Islet of Langerhans (tissue), 1 donor: Measurements from ENCODE around the gene SSBP2.
A peak's percentile ranks its signal among the peaks of the same experiment; 100 is the strongest.
"Not testable (repeated sequence)": the region's sequence is repeated elsewhere in the genome, so short reads cannot be mapped to it uniquely, and the experiment has no call there.

ENCODE experiments used
- FAIRE-seq: peaks from one replicate; lab custom pipeline; 2011; peaks lifted over from hg19 to GRCh38; lab: Jason Lieb, UNC

SSBP2 gene

DNA sequence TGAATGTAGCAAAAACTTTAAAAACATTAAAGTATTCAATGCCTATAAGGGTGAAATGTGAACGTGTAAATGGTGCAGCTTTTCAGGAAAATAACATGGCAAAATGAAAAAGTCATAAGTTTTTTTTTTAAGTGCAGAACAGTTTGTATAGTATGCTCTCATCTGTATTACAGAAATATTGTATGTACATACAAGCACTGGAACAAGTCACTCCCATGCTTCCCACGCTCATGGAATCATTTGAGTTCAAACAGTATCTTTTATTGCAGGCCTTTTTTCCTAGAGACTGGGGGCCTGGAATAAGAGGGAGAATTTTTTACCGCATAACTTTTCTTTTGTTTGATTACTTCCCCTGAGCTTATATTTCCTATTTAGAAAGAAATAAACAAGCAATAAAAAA is 94.1 kb downstream of the SSBP2 start:
- no peak for FAIRE-seq

DNA sequence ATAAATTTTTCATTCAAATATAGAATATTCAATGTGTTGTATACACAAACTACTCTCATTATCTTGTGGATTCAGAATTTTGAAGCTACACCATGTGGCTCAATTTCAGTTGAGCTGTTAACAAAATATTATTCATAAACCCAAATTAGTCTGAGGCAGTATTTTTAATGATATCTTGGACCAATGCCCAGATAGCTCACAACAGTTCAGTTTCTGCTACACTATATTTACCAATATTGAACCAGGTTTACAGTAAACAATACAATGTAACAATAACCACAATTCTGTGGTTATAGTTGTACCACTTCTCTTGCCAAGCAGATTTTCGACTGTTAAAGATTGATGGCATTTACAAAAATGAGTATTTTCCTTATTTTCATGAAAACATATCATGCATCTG is 99.9 kb downstream of the SSBP2 start:
- no peak for FAIRE-seq

DNA sequence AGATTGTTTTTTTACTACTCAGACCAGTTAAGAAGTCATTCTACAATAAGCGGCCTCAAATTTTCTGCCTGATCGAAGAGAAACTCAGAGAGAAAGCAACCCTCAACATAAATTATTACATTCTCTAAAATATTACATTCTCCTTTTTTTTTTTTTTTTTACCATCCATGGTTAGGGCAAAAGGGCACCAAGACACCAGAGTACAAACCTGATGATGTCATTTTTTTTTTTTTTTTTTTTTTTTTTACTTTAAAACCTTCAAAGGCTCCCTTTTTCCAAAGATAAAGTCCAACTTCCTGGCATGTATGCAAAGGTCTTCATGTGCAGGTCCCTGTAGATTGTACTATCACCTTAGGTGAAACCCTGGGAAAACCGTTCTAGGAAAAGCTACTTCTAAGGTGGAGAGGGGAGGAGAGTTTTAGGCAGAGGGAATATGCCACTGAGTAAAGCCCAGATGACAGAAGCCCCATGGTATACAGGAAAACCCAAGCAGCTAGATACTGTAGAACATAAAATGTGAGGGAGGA is 104.4 kb downstream of the SSBP2 start:
- no peak for FAIRE-seq

DNA sequence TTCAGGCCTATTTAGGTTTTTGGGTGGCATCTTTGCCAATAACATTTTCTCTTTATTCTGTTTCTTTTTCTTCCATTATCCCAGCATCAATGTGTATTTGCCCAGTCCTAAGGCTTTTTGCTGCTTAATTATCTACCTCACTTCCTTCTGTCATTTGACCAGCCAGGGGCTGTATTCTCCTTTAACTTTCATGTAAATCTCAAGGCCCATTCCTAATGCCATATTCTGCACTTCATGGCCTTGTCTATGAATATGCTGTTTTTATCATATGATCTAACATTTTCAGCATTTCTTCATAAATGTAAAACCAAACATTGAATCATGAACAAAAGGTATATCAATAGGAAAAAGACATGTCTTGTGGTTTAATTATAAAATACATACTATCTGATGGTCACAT is 108.7 kb downstream of the SSBP2 start:
- FAIRE-seq: no peak

DNA sequence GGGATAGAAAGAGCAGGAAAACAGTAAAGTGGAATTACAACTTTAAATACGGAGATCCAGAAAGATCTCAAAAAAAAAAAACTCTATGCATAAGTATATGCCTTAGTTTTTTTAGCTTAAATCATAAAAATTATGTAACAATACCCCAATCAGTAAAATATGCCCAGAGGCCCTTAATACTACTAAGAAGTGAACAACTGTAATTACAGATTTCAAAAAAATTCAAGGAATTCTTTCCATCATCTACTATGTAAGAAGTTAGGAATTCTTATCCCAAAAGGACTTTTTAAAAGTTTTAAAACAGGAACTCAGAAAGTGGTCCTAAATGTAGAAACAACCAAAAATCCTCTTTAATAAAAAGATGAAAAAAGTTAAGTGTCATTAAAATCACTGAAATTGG is 111.3 kb downstream of the SSBP2 start:
- FAIRE-seq: peak; percentile 58

DNA sequence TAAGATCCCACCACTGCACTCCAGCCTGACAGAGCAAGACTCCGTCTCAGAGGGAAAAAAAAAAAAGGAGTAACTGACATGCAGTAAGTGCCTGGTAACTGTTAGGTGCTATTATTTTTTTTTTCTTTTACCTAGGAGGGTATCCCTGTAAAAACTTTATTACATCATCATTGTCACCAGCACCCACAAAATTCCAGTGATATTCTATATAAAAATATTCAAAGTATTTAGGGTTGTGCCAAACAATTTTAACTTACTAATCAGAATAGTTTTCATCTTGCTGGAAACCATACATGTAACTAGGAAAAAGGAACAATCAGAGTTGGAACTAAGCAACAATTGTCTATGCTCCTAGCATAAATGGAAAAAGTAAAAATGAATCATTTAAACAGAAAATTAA is 112.4 kb downstream of the SSBP2 start:
- FAIRE-seq: no peak

DNA sequence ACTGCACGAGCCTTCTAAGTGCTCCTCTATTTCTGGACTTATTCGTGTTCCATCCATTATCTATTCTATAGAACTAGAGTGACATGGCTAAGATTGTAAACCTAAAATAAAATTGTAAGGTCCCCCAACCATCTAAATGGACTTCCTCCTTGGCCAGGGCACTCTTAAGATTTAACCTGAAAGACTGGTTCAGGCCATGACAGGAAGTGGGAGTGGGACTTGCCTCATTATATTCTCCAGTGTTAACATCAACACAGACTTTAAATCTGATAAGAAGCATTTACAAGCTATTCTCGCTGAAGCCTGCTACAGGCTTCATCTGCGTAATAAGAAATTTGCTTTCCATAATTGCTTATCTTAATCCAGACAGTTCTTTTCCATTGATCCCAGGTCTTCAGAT is 117.0 kb downstream of the SSBP2 start:
- FAIRE-seq: no peak

DNA sequence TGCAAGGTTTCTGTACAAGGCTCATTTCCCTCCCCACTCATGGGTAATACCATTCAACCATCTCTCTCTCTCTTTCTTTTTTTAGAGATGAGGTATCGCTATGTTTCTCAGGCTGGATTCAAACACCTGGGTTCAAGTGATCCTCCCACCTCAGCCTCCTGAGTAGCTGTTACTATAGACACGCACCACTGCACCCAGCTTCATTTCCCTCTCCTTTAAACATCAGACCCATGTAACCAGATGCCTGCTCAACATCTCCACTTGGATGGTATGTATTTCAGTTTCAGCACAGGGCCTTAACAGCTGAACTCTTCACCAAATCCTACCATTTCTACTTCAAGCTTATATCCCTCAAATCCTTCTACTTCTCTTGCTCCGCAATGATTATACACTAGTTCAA is 117.4 kb downstream of the SSBP2 start:
- FAIRE-seq: no peak

DNA sequence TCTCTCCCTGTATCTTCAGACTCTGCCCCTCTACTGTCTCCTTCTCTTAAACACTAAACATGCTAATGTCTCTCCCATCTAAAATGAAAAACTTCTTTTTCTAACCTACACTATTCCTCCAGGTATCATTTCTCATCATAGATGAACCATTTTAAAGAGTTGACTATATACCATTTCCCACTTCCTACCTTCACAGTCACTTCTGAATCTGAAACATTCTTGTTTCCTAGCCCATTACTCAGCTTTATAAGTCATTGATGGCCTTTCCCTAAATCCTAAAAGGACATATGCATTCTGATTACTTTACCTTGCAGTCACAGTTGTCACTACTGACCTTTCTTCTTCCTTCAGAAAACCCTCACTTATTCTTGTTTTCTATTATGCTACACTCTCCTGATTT is 118.2 kb downstream of the SSBP2 start:
- no peak for FAIRE-seq

DNA sequence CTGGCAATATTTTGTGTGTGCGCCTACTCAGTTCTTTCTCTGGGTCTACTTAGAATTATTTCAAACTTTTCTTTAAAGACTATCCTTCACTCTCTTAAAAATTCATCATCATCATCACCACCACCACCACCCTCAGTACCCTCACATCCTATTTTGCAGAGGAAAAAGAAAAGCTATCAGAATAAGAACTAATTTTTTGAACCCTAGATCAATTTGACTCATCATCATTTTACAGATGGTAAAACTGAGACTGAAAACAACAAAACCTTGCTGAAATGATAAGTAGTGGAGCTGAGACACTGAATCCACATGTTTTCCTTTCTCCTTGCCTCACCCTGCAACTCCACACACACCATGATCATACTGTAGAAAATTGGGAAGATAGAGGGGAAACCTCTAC is 119.3 kb downstream of the SSBP2 start:
- FAIRE-seq: no peak

DNA sequence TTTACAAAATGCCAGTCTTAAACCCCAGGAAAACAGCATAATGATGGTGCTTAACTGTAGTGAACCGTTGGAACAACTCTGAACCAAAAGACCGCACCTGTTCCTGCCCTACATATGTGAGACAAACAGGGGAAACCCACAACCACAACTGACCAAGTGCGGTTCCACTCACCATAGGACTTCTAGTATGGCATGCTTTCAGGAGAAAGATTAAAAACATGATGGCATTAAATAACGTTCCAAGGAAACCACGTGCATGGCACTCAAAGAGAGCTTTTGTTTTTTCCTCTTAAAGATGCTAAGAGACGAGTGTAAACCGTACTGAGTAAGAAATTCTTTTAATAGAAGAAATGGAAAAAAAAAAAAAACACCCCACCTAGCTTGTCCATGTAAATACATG is 119.8 kb downstream of the SSBP2 start:
- no peak for FAIRE-seq

DNA sequence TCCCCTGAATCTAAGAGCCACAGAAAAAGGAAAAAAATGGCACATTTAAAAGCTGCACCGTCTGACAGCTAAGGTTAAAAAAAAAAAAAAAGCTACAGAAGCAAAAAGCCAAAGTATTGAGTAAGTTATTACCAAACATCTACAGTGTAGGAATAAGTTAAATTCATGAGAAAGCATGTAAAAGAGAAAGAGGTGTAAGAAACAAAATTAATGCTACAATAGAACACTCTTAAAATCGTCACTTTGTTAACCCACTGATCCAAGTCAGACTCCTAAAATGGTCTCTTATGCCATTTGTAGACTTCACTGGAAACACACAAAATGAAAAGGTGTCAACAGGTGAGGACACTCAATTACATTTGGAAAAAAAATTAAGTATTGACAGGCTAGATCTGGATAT is 120.2 kb downstream of the SSBP2 start:
- no peak for FAIRE-seq

DNA sequence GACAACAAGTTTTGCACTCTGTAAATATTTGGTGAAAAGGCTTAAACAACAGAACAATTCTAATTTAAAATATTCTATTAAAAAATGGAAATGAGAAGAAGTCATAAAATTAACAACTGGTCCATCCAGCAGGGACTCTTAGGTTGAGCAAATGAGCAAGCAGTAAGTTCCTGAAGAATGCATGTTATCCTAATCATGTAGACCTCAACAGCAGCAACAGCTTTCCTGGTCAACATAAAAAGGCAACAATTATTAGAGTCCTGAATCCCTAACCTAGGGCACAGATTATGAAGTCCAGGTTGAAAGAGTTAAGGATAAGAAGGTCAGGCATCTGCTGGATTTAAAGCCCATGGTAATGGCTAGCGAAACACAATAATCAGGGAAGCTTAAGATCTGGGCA is 120.9 kb downstream of the SSBP2 start:
- FAIRE-seq: no peak

DNA sequence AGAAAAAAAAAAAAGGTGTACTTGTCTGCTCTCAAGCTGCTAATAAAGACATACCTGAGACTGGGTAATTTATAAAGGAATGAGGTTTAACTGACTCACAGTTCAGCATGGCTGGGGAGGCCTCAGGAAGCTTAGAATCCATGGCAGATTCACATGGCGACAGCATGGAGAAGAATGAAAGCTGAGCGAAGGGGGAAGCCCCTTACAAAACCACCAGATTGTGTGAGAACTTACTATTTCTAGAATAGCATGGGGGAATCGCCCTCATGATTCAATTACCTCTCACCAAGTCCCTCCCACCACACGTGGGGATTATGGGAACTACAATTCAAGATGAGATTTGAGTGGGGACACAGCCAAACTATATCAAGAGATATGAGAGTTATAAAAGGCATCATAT is 122.8 kb downstream of the SSBP2 start:
- FAIRE-seq: not testable (repeated sequence)

DNA sequence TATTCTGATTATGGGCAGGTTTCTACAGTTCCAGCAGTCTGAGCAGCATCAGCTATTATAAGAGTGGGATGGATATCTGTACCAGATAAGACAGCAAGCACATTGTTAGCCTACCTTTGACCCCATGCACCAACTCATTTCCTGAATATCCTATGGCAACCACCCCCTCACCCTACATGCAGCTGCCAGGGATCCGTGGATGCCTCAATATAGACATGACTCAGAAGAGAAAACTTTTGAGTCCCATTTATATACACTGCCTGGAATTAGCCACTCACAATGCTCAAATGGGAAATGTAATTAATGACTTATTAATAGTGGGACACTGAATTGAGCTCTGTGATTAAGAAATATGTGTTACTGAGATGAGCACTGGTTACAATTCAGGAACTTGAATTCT is 124.4 kb downstream of the SSBP2 start:
- FAIRE-seq: no peak

DNA sequence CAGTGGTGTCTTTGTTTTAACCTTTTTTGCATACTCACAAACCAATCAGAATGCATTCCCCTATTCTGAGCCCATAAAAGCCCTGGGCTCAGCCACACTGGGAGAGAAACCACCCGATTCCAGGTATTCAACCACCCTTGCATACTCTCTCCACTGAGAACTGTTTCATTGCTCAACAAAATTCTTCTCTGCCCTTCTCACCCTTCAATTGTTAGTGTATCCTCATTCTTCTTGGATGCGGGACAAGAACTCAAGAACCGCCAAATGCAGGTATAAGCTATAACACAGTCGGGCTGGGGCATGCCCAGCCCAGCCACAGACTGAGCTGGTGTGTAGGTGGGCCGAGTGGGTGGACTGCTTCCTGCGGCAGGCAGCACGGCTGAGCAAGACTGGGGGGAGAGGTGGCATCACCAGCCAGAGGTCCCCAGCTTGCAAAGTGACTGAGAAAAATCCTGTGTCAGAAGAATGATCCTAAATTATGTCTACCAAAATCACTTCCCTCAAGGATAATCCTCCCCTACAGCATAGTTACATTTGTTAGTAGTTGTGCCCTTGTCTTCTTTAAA is 141.0 kb downstream of the SSBP2 start:
- no peak for FAIRE-seq

DNA sequence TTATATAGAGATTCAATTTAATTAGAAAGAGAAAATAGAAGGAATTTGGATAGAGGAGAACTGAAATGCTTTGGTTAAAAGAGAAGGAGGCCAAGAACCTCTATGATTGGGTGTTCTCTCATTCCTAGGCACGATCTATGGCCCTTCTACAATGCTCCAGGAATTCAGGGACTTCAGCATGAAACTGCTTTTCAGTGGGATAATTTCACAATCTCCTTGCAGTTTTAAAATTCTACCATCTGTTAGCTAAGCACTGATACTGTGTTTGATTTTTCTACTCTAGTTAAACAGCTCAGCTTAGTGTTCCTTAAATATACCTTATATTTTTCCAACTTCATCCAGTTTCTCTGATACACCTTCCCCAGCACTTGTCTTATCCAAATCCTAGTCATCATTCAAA is 141.9 kb downstream of the SSBP2 start:
- no peak for FAIRE-seq

DNA sequence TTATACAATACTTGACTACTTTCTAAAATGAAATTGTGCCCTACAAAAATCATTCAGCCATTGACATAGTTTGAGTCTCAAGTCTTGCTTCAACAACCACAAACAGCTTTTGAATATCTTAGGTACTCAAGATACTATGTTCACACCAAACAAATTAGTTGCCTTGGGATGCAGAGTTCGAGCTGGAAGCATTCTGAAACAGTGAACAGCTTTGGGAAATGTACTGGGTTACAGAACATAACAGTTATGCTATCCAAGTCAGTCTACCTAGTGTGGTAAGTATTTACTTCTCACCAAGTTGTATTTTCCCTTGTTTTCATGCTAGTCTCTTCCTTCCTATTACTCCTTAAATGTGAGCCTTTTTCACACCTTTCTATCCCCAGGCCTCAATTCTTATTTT is 143.2 kb downstream of the SSBP2 start:
- FAIRE-seq: no peak

DNA sequence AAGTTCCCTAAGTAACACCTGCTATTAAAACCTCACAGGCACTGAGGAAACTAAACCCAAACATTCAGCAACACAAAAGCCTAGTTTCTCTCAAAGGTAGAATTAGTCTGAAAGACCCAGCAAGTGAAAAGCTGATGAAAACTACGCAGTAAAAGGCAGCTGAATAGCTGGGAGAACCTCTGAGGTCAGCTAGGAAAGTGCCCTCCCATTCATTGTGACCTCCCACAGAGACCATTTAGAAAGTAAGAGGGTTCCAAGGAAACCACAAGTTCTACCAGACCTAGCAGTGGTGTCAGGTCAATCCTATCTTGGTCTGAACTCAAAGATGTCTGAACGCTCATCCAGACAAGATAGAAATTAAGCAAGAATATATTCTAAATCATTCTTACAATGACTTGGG is 144.7 kb downstream of the SSBP2 start:
- FAIRE-seq: no peak

DNA sequence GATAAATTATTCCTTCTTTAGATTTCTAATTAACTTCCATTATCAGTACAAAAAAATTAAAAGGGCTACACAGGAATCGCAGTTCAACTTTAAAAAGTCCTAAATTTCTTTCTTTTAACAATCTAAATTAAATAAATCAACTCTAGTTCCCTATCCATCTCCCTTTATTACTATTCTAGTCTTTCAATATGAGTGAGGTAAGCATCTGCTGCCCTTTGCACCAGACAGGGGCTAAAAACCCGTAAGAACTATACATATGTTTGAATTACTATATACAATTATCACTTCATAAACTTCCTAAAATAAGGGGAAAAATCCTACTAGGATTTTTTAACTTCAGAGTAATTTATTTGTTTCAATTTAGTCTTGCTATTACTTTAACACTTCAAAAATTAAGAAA is 145.6 kb downstream of the SSBP2 start:
- FAIRE-seq: peak; percentile 86

DNA sequence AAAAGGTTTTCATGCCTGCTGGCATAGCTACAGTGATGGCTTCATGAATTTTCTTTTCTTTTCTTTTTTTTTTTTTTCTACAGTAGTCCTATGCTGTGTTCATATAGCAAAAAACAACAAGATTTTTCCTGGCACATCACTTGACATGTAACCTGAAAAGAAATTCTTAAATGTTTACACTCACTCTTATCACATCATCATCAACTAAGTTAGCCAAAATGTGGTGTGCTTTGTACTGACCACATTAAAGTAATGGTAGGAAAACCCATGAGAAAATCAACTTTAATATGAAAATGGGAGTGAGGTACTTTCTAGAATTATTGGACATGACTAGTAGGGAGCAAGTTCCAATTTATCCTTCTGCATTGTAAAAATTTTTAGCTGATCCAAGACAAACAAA is 146.7 kb downstream of the SSBP2 start:
- no peak for FAIRE-seq

DNA sequence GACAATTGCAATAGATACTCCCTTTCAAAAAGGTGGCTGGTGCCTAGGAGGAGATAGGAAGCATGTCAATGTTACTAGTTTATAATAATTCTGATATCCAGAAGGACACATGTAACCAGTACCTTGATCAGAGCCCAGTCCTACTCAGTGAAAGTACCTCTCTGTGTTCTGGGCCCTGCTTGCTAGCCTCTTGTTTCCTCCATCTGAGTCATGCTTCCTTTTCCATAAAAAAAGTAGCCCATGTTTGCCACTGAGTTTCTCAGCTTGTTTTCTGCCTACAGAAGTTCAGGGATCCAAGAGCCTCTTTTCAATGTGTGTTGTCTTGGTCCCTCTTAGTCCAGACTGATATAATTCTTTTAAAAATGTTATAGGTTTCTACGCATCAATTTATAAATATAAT is 149.0 kb downstream of the SSBP2 start:
- FAIRE-seq: no peak

DNA sequence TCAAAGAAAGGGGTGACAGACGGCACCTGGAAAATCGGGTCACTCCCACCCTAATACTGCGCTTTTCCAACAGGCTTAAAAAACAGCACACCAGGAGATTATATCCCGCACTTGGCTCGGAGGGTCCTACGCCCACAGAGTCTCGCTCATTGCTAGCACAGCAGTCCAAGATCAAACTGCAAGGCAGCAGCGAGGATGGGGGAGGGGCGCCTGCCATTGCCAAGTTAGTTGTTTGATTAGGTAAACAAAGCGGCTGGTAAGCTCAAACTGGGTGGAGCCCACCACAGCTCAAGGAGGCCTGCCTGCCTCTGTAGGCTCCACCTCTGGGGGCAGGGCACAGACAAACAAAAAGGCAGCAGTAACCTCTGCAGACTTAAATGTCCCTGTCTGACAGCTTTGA is 158.8 kb downstream of the SSBP2 start:
- FAIRE-seq: not testable (repeated sequence)

DNA sequence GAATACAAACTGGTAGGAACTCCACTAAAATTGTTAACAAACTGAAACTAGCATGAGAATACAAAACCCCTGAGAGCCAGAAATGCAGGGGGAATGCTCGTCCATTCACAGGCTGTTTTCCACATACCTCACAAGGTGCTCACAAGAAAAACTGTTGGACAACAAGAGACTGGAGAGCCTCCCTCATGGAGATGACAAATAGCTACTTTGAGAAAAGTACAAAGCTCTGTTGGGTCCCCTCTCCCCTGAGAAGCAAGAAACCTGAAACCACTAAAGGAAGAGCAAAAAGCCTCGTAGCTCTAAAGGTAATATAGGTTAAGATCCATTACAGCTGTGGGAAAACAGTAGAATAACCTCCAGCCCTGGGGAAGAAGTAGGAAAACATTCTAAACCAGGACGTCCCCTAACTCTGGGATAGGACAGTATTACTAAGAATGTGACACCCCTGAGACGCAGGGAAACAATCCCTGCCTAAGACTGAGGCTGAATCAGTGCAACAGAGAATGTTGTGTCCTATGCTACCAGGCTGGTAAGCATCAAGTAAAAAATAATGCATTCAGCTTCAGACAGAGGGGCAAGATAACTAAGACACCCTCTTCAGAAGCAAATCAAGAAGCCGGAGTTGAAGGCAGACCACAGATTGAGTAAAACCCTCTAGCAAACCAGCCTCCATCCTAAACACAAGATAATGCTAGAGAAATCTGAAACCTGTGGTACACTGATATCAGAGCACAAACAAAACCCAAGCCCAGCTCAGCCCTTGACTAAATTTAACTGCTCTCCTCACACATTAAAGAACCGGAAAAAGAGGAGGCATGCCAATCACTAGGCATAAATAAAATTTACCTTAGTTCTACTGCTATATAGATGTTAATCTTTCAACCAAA is 160.2 kb downstream of the SSBP2 start:
- FAIRE-seq: no peak
